OCI-LY7 (cell line): ENCODE data around the gene CD300LF. TPM values are rescaled to one million over a fixed set of nuclear protein-coding genes. Genes with fewer than 3 reads are reported as not detected.
A peak's percentile ranks its signal among the peaks of the same experiment; 100 is the strongest.

Experiments used
- BruUV-seq: library from RNA; stranded (reverse); fragments of 400-500 nt; replicated peaks from 2 replicates; lab custom pipeline; 2021; lab: Mats Ljungman, UMichigan
- CTCF ChIA-PET: fragments of 300-600 bp; sonication (Branson Sonifier 250); formaldehyde crosslinking; loops from one replicate; lab custom pipeline; 2022; ENCODE audit warnings: antibody characterized with exemption; ENCODE audit not compliant: unreplicated experiment; lab: Charles Lee
- POLR2A ChIA-PET: fragments of 300-600 bp; sonication (Branson Sonifier 250); formaldehyde crosslinking; loops from one replicate; lab custom pipeline; 2022; ENCODE audit warnings: antibody characterized with exemption; lab: Charles Lee
- DNase-seq: peaks from one replicate; pipeline ENCODE4 v3.0.0-alpha.2; 2015; ENCODE audit warnings: low spot score
- H2AFZ ChIP-seq: fragments of 200-600 bp; sonication (generic), shearing (Covaris generic); 2 replicates; pipeline ENCODE4 v1.6.1; 2014; ENCODE audit warnings: mild to moderate bottlenecking, antibody characterized with exemption, low read length, moderate library complexity
- H3K27ac ChIP-seq: fragments of 200-600 bp; sonication (generic); 2 replicates; pipeline ENCODE4 v1.5.1; 2014; ENCODE audit warnings: mixed run types, low read depth, mild to moderate bottlenecking, moderate library complexity, low read length, inconsistent platforms; ENCODE audit not compliant: poor library complexity, severe bottlenecking
- H3K36me3 ChIP-seq: fragments of 200-600 bp; sonication (generic); 2 replicates; pipeline ENCODE4 v1.6.1; 2014; ENCODE audit warnings: mild to moderate bottlenecking, antibody characterized with exemption, low read length, moderate library complexity, mixed read lengths; ENCODE audit not compliant: insufficient read depth
- H3K4me1 ChIP-seq: fragments of 200-600 bp; sonication (generic); 2 replicates; pipeline ENCODE4 v1.5.1; 2014; ENCODE audit warnings: mild to moderate bottlenecking, low read length; ENCODE audit not compliant: insufficient read depth, poor library complexity, severe bottlenecking
- H3K4me2 ChIP-seq: fragments of 200-600 bp; sonication (generic); 2 replicates; pipeline ENCODE4 v1.6.1; 2014; ENCODE audit warnings: mild to moderate bottlenecking, low read length
- H3K4me3 ChIP-seq: fragments of 200-600 bp; sonication (generic); 2 replicates; pipeline ENCODE4 v1.5.1; 2014; ENCODE audit warnings: mild to moderate bottlenecking, low read depth, low read length; ENCODE audit not compliant: poor library complexity, severe bottlenecking
- H3K79me2 ChIP-seq: fragments of 200-600 bp; sonication (generic); 2 replicates; pipeline ENCODE4 v1.6.1; 2016; ENCODE audit warnings: low read depth, mild to moderate bottlenecking, low read length, moderate library complexity, mixed read lengths; ENCODE audit not compliant: insufficient read depth
- H3K9me2 ChIP-seq: fragments of 200-600 bp; sonication (generic); 2 replicates; pipeline ENCODE4 v1.6.1; 2016; ENCODE audit warnings: mild to moderate bottlenecking, low read length, mixed read lengths; ENCODE audit not compliant: insufficient read depth
- H3K9me3 ChIP-seq: fragments of 200-600 bp; sonication (generic); 2 replicates; pipeline ENCODE4 v1.6.1; 2014; ENCODE audit warnings: mild to moderate bottlenecking, mixed run types, low read length, mixed read lengths
- H4K20me1 ChIP-seq: fragments of 200-600 bp; sonication (generic); 2 replicates; pipeline ENCODE4 v1.6.1; 2014; ENCODE audit warnings: mild to moderate bottlenecking, antibody characterized with exemption, low read length, moderate library complexity, mixed read lengths; ENCODE audit not compliant: insufficient read depth
- EZH2phosphoT487 ChIP-seq: fragments of 200-600 bp; sonication (generic); IDR thresholded peaks from 2 replicates; pipeline ENCODE4 v1.6.1; 2018; ENCODE audit warnings: low read depth, borderline replicate concordance, mild to moderate bottlenecking, mixed run types, antibody characterized with exemption, low read length, moderate library complexity, mixed read lengths
- intact Hi-C: fragments of 100-400 bp; cut with micrococcal nuclease; formaldehyde crosslinking; loops from one replicate; pipeline ENCODE4 v1.10.0; 2022; ENCODE audit not compliant: unreplicated experiment
- total RNA-seq, 2 experiments: library from RNA; depleted of rRNA in 1 of 2; stranded (reverse); fragments of >200 nt in 1 of 2; shearing (Covaris generic) in 1 of 2; gene quantifications; 2 replicates each; pipeline ENCODE4 v1.2.3, GENCODE V29; 2014 to 2022
- TF ChIP-seq, protein P1 (sequence below): fragments of 200-600 bp; sonication (generic); conservative IDR thresholded peaks from 2 replicates; pipeline ENCODE4 v1.5.1; 2014; ENCODE audit warnings: mild to moderate bottlenecking, antibody characterized with exemption, low read length, moderate library complexity, mixed read lengths

Gene CD300LF
- total RNA-seq, 2 experiments from 2014 or later = not detected

DNA sequence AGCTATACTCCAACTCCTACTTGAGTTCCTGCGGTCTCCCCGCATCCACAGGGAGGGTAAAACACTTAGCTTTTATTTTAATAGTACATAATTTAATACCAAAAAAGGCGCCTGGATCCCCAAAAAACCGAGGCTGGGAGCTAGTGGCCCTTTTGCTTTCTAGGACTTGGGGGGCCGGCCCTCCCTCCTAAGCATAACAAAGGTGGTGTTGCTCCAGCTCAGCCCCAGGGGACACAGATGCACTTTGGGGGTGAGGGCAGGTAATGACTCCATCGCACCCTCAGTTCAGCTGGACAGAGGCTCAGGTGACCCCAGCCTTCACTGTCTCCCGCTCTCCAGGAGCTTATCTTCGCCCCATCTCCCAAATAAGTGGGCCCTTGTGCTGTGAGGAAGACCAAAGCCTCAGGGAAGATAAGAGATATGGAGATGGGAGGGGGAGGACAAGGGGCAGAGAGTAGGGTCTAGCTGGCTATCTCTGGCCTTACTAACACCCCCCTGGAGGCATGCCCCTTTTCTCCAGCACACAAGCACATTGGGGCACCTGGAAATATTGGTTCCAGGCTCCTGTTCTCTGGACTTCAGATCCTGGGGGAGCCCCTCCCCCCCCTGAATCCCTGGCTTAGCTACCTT is 32.9 kb upstream of the CD300LF start:
- Histone ChIP-seq H3K36me3 (no peaks in the 10 kb centered on the region), H3K27ac (no peak overlapping the region), H3K4me3 (no peak overlapping the region), H3K4me2 (no peak overlapping the region), H3K79me2 (peaks cover 14% of the 10 kb centered on the region; the same call in 1 of the 2 replicates), H3K9me3 (no peaks in the 10 kb centered on the region), H4K20me1 (peaks cover 11% of the 10 kb centered on the region; the same call in 1 of the 2 replicates), H3K9me2 (no peaks in the 10 kb centered on the region), H2AFZ (no peak overlapping the region), H3K4me1 (peaks cover 59% of the 10 kb centered on the region)
- BruUV-seq = no TSS peak
- DNase-seq = no peak
- ChIA-PET POLR2A (interaction anchor here (0.6 to 2.6 kb wide), 6 partner anchors 10 to 127 kb away, joined by 3 to 13 read pairs (median 4); partner anchors contain the start of genes FDXR and NAT9), CTCF (interaction anchor here (1.0 to 2.5 kb wide), 5 partner anchors 11 to 45 kb away, joined by 3 to 11 read pairs (median 10); partner anchors contain the start of gene NAT9)
- intact Hi-C loops = loop anchor here (2.0 kb wide), 1 partner anchor 119 kb away; no protein-coding TSS in a partner anchor
- TF ChIP-seq EZH2phosphoT487 = no peak
- TF ChIP-seq, protein P1, sequence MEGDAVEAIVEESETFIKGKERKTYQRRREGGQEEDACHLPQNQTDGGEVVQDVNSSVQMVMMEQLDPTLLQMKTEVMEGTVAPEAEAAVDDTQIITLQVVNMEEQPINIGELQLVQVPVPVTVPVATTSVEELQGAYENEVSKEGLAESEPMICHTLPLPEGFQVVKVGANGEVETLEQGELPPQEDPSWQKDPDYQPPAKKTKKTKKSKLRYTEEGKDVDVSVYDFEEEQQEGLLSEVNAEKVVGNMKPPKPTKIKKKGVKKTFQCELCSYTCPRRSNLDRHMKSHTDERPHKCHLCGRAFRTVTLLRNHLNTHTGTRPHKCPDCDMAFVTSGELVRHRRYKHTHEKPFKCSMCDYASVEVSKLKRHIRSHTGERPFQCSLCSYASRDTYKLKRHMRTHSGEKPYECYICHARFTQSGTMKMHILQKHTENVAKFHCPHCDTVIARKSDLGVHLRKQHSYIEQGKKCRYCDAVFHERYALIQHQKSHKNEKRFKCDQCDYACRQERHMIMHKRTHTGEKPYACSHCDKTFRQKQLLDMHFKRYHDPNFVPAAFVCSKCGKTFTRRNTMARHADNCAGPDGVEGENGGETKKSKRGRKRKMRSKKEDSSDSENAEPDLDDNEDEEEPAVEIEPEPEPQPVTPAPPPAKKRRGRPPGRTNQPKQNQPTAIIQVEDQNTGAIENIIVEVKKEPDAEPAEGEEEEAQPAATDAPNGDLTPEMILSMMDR = no peak

GRCh38 chr17:74744714-74745547 is 32.2 kb upstream of the CD300LF start:
- TF ChIP-seq, protein P1 = peak; percentile 100
- no peak for TF ChIP-seq EZH2phosphoT487
- no peak overlapping the region for H2AFZ ChIP-seq
- ChIA-PET CTCF (interaction anchor here (0.9 to 2.5 kb wide), 6 partner anchors 11 to 46 kb away, joined by 3 to 11 read pairs (median 10); partner anchors contain the start of gene NAT9), POLR2A (interaction anchor here (0.7 to 2.6 kb wide), 4 partner anchors 10 to 87 kb away, joined by 3 to 13 read pairs (median 4); partner anchors contain the start of gene NAT9)
- DNase-seq = peak; percentile 81
- BruUV-seq = no TSS peak
- no peak overlapping the region for H3K27ac ChIP-seq
- H3K4me2 ChIP-seq = no peak overlapping the region
- intact Hi-C loops = loop anchor here (1.0 to 2.0 kb wide), 4 partner anchors 14 to 120 kb away; no protein-coding TSS in a partner anchor
- peaks cover 9% of the 10 kb centered on the region; the same call in 1 of the 2 replicates for H3K79me2 ChIP-seq
- no peaks in the 10 kb centered on the region for H3K9me2 ChIP-seq
- H4K20me1 ChIP-seq = peaks cover 6% of the 10 kb centered on the region; the same call in 1 of the 2 replicates
- no peak overlapping the region for H3K4me3 ChIP-seq
- H3K4me1 ChIP-seq = peaks cover 52% of the 10 kb centered on the region
- H3K36me3 ChIP-seq = no peaks in the 10 kb centered on the region
- H3K9me3 ChIP-seq = no peaks in the 10 kb centered on the region
